ENCODE measurements around the gene SYT12. TPM values are rescaled to one million over a fixed set of nuclear protein-coding genes. Genes with fewer than 3 reads are reported as not detected.

Gene SYT12
- total and polyA plus RNA-seq, 12 donors: 0.67 to 55.6 (median 3.4) TPM

- TF ChIP-seq POLR2A (IDR thresholded peaks at IDR 0.05) (no peak), CTCF (IDR thresholded peaks at IDR 0.05) (no peak)
- H3K9me3 ChIP-seq (replicated peaks in 1 of 3): no peaks in the 10 kb centered on the region
- no peak overlapping the region for H3K4me3 ChIP-seq
- no peaks in the 10 kb centered on the region for H3K36me3 ChIP-seq (replicated peaks in 1 of 2)
- no peak overlapping the region for H3K27ac ChIP-seq
- DNase-seq: no peak
- intact Hi-C loops (cut with DNase I): no loop called here
- peaks cover 12 to 20% of the 10 kb centered on the region in 2 donors for H3K4me1 ChIP-seq (replicated peaks in 1 of 2)
- no peaks in the 10 kb centered on the region for H3K27me3 ChIP-seq
- WGBS, 4 donors: 88 to 100% (median 94%) methylated on average over 3 to 4 of the region's 4 CpGs
Observed at GRCh38 chr11:67051945-67052488, 29.1 kb downstream of the SYT12 start.

DNA sequence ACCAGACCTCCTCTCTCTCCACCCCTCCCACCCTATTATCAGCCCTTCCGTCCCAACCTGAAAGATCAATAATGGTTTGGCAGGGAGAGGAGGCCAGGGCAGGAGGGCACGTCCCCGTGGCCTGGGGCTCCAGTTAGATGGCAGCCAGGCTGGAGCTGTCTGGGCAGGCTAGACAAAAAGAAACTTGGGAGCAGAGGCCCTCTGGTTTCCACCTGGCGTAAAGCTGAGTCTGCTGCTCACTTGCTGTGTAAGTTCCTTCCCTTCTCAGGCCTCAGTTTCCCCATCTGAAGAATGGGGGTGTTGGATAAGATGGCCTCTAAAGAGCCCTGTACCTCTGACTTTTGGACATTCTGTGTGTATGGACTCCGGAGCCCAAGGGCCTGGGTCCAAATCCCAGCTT lies 30.0 kb downstream of the SYT12 start:
- Histone ChIP-seq H3K27me3 (no peaks in the 10 kb centered on the region), H3K36me3 (replicated peaks in 1 of 2) (no peaks in the 10 kb centered on the region), H3K4me3 (no peak overlapping the region), H3K9me3 (replicated peaks in 1 of 3) (no peaks in the 10 kb centered on the region), H3K4me1 (replicated peaks in 1 of 2) (peaks cover 12 to 20% of the 10 kb centered on the region in 2 donors), H3K27ac (no peak overlapping the region)
- no peak for DNase-seq
- 82 to 96% (median 90%) methylated on average over 5 of the region's 5 CpGs for WGBS, 4 donors
- TF ChIP-seq POLR2A (IDR thresholded peaks at IDR 0.05) (no peak), CTCF (IDR thresholded peaks at IDR 0.05) (no peak)
- intact Hi-C loops (cut with DNase I): no loop called here

DNA sequence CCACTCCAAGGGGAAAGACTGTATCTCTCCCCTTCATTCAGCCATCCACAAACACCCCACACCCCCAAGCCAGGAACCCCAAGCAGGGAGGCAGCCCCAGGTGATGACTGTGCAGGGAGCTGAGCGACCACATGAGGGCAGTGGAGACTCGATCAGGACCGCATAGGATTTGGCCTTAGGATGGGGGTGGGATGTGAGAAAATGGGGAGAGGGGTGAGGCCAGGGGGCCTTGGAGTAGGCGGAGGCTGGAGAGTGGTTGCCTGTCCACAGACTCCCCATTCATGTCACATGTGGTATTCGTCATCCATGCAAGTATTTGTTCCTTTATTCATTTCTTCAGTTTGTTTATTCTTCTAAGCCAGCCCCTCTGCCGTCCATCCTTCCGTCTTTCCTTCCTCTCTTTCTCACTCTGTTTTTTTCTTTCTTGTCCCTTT lies 31.0 kb downstream of the SYT12 start:
- Histone ChIP-seq H3K4me3 (no peak overlapping the region), H3K4me1 (replicated peaks in 1 of 2) (peaks cover 12 to 20% of the 10 kb centered on the region in 2 donors), H3K36me3 (replicated peaks in 1 of 2) (no peaks in the 10 kb centered on the region), H3K27ac (peak overlapping the region; percentile 86 to 95 (median 86)), H3K27me3 (no peaks in the 10 kb centered on the region), H3K9me3 (replicated peaks in 1 of 3) (no peaks in the 10 kb centered on the region)
- TF ChIP-seq CTCF (IDR thresholded peaks at IDR 0.05): peak; percentile 56 to 85 (median 71)
- TF ChIP-seq POLR2A (IDR thresholded peaks at IDR 0.05): no peak
- 19 to 22% (median 22%) methylated on average over 7 of the region's 7 CpGs for WGBS, 4 donors
- intact Hi-C loops (cut with DNase I): no loop called here
- peak; percentile 69 to 80 (median 78) for DNase-seq

GRCh38 chr11:67054346-67054835 lies 31.5 kb downstream of the SYT12 start:
- Histone ChIP-seq H3K9me3 (replicated peaks in 1 of 3) (no peaks in the 10 kb centered on the region), H3K4me3 (no peak overlapping the region), H3K36me3 (replicated peaks in 1 of 2) (no peaks in the 10 kb centered on the region), H3K27ac (peak overlapping the region; percentile 86 to 95 (median 86)), H3K4me1 (replicated peaks in 1 of 2) (peaks cover 12 to 20% of the 10 kb centered on the region in 2 donors), H3K27me3 (no peaks in the 10 kb centered on the region)
- intact Hi-C loops (cut with DNase I): no loop called here
- DNase-seq: peak; percentile 87 to 95 (median 92)
- TF ChIP-seq POLR2A (IDR thresholded peaks at IDR 0.05) (peak in 1 of 2 donors; percentile 58), CTCF (IDR thresholded peaks at IDR 0.05) (no peak)
- WGBS, 4 donors: 33 to 46% (median 38%) methylated on average over 8 to 9 of the region's 9 CpGs
